Nephron (organoid): ENCODE data around the gene COL26A1.

ENCODE experiments used
- H3K27ac Mint-ChIP-seq, 3 experiments: 2 replicates each; pipeline ENCODE4 v1.8.0; 2020; ENCODE audit warnings: mixed read lengths in 3 of 3, mild to moderate bottlenecking in 2 of 3, moderate library complexity in 1 of 3
- H3K27me3 Mint-ChIP-seq: 2 replicates; pipeline ENCODE4 v1.8.0; 2021; ENCODE audit warnings: low read depth, mild to moderate bottlenecking, moderate library complexity, mixed read lengths
- H3K36me3 Mint-ChIP-seq: 2 replicates; pipeline ENCODE4 v1.8.0; 2020; ENCODE audit warnings: low read depth, mixed read lengths
- H3K4me1 Mint-ChIP-seq: 2 replicates; pipeline ENCODE4 v1.8.0; 2020; ENCODE audit warnings: mixed read lengths
- H3K4me3 Mint-ChIP-seq, 3 experiments: 2 replicates each; pipeline ENCODE4 v1.8.0; 2020; ENCODE audit warnings: mild to moderate bottlenecking in 3 of 3, mixed read lengths in 3 of 3, moderate library complexity in 2 of 3
- H3K9me3 Mint-ChIP-seq: 2 replicates; pipeline ENCODE4 v1.8.0; 2020; ENCODE audit warnings: mixed read lengths
- CTCF ChIP-seq, 3 experiments: fragments of 200-600 bp; sonication (generic); IDR thresholded peaks; one replicate each; pipeline ENCODE4 v1.5.0; 2021; ENCODE audit warnings: antibody characterized with exemption in 3 of 3; ENCODE audit not compliant: unreplicated experiment in 3 of 3

The COL26A1 gene

GRCh38 chr7:101377189-101377736 lies 14.6 kb downstream of the COL26A1 start:
- H3K27me3 Mint-ChIP-seq: peaks cover 8% of the 10 kb centered on the region
- peaks cover 6% of the 10 kb centered on the region for H3K9me3 Mint-ChIP-seq
- H3K27ac Mint-ChIP-seq: peak overlapping the region in 1 of 3 experiments; percentile 58
- peaks cover 51% of the 10 kb centered on the region for H3K4me1 Mint-ChIP-seq
- peaks cover 44% of the 10 kb centered on the region for H3K36me3 Mint-ChIP-seq
- no peak overlapping the region for H3K4me3 Mint-ChIP-seq
- TF ChIP-seq CTCF (IDR thresholded peaks at IDR 0.05; ENCODE audit: unreplicated experiment in 3 of 3): no peak

GRCh38 chr7:101378751-101379174 lies 16.1 kb downstream of the COL26A1 start:
- Mint-ChIP-seq H3K4me1 (peaks cover 38% of the 10 kb centered on the region), H3K36me3 (peaks cover 48% of the 10 kb centered on the region), H3K27ac (peak overlapping the region; percentile 89 to 98 (median 96)), H3K27me3 (peaks cover 5% of the 10 kb centered on the region), H3K4me3 (peak overlapping the region in 2 of 3 experiments; percentile 17 to 52), H3K9me3 (peaks cover 6% of the 10 kb centered on the region)
- TF ChIP-seq CTCF (IDR thresholded peaks at IDR 0.05; ENCODE audit: unreplicated experiment in 3 of 3): no peak

- Mint-ChIP-seq H3K27me3 (peaks cover 5% of the 10 kb centered on the region), H3K9me3 (peaks cover 6% of the 10 kb centered on the region), H3K4me1 (peaks cover 34% of the 10 kb centered on the region)
These were observed 16.6 kb downstream of the COL26A1 start for GRCh38 chr7:101379302-101379701.

GRCh38 chr7:101381549-101382111 lies 19.0 kb downstream of the COL26A1 start:
- no peak overlapping the region for H3K4me3 Mint-ChIP-seq
- H3K27ac Mint-ChIP-seq: peak overlapping the region; percentile 1 to 53 (median 14)
- peaks cover 45% of the 10 kb centered on the region for H3K36me3 Mint-ChIP-seq
- H3K4me1 Mint-ChIP-seq: peaks cover 42% of the 10 kb centered on the region
- peaks cover 6% of the 10 kb centered on the region for H3K9me3 Mint-ChIP-seq
- TF ChIP-seq CTCF (IDR thresholded peaks at IDR 0.05; ENCODE audit: unreplicated experiment in 3 of 3): no peak
- H3K27me3 Mint-ChIP-seq: peaks cover 5% of the 10 kb centered on the region

More at GRCh38 chr7:101379302-101379701, 16.6 kb downstream of the COL26A1 start:
- TF ChIP-seq CTCF (IDR thresholded peaks at IDR 0.05; ENCODE audit: unreplicated experiment in 3 of 3): no peak
- peak overlapping the region; percentile 89 to 98 (median 96) for H3K27ac Mint-ChIP-seq
- peak overlapping the region in 1 of 3 experiments; percentile 4 for H3K4me3 Mint-ChIP-seq
- peaks cover 48% of the 10 kb centered on the region for H3K36me3 Mint-ChIP-seq

GRCh38 chr7:101382937-101383336 lies 20.3 kb downstream of the COL26A1 start:
- no peak for TF ChIP-seq CTCF (IDR thresholded peaks at IDR 0.05; ENCODE audit: unreplicated experiment in 3 of 3)
- Mint-ChIP-seq H3K9me3 (peaks cover 6% of the 10 kb centered on the region), H3K36me3 (peaks cover 40% of the 10 kb centered on the region), H3K27me3 (peaks cover 5% of the 10 kb centered on the region), H3K27ac (no peak overlapping the region), H3K4me3 (no peak overlapping the region), H3K4me1 (peaks cover 49% of the 10 kb centered on the region)

- Mint-ChIP-seq H3K4me3 (peak overlapping the region in 1 of 3 experiments; percentile 57), H3K27me3 (peaks cover 4% of the 10 kb centered on the region), H3K9me3 (peaks cover 5% of the 10 kb centered on the region), H3K36me3 (peaks cover 14% of the 10 kb centered on the region), H3K27ac (peak overlapping the region; percentile 70 to 92 (median 92)), H3K4me1 (peaks cover 36% of the 10 kb centered on the region)
- no peak for TF ChIP-seq CTCF (IDR thresholded peaks at IDR 0.05; ENCODE audit: unreplicated experiment in 3 of 3)
These were observed 23.5 kb downstream of the COL26A1 start for GRCh38 chr7:101386177-101386557.
